ENCODE measurements around the gene CNPY2. TPM values are rescaled to one million over a fixed set of nuclear protein-coding genes. Genes with fewer than 3 reads are reported as not detected.

Gene CNPY2
- total and polyA plus RNA-seq, 2 of the 13 experiments (the other 11 are each of a cell fraction or from before 2014, with no cell fraction given): 285 to 356 TPM

GRCh38 chr12:56333679-56334489 lies 18.1 kb upstream of the CNPY2 start, which contains the start of gene PAN2 (continued):
- TF ChIP-seq JUNB (CRISPR knock-in tag; IDR thresholded peaks at IDR 0.05; ENCODE audit: borderline replicate concordance) (no peak), ZFY (CRISPR knock-in tag; IDR thresholded peaks at IDR 0.05) (no peak; the same call in none of the 2 replicates), CHD2 (IDR thresholded peaks at IDR 0.05; ENCODE audit: low read depth, low read length) (no peak), ZNF317 (CRISPR knock-in tag; IDR thresholded peaks at IDR 0.05) (no peak), HMG20B (CRISPR knock-in tag; conservative IDR thresholded peaks at IDR 0.05) (no peak), ZSCAN21 (CRISPR knock-in tag; IDR thresholded peaks at IDR 0.05; ENCODE audit: borderline replicate concordance) (no peak), TRIM22 (IDR thresholded peaks at IDR 0.05) (no peak), ZNF792 (CRISPR knock-in tag; IDR thresholded peaks at IDR 0.05) (peak; percentile 62), PLSCR1 (CRISPR knock-in tag; IDR thresholded peaks at IDR 0.05; ENCODE audit: borderline replicate concordance) (no peak; the same call in 1 of the 2 replicates), NCOR1 (IDR thresholded peaks at IDR 0.05; ENCODE audit: borderline replicate concordance, low read length) (no peak), ZSCAN12 (CRISPR knock-in tag; IDR thresholded peaks at IDR 0.05) (no peak), THAP7 (CRISPR knock-in tag; IDR thresholded peaks at IDR 0.05) (no peak), ZNF142 (CRISPR knock-in tag; IDR thresholded peaks at IDR 0.05) (no peak), RAD51 (IDR thresholded peaks at IDR 0.05; ENCODE audit: borderline replicate concordance) (no peak), ZNF772 (CRISPR knock-in tag; IDR thresholded peaks at IDR 0.05) (peak; percentile 25; the same call in 1 of the 2 replicates), BHLHE40 (IDR thresholded peaks at IDR 0.05; ENCODE audit: low read length) (no peak), ATF7-NPFF (CRISPR knock-in tag; IDR thresholded peaks at IDR 0.05; ENCODE audit: low read depth) (0 out of 2 replicates have a peak, but pooled peaks have one; percentile 20), ZNF552 (CRISPR knock-in tag; IDR thresholded peaks at IDR 0.05; ENCODE audit: borderline replicate concordance) (no peak), ZNF337 (CRISPR knock-in tag; IDR thresholded peaks at IDR 0.05; ENCODE audit: borderline replicate concordance, low read depth) (no peak), ZNF234 (CRISPR knock-in tag; conservative IDR thresholded peaks at IDR 0.05) (no peak), ZNF326 (CRISPR knock-in tag; IDR thresholded peaks at IDR 0.05; ENCODE audit: borderline replicate concordance) (no peak), ZKSCAN1 (IDR thresholded peaks at IDR 0.05; ENCODE audit: low read length) (no peak)

Measured in HepG2 (cell line).